C4-2B (cell line): ENCODE measurements around the gene GPX3.

ENCODE experiments used
- H3K27ac ChIP-seq: fragments of 450-650 bp; 2 replicates; pipeline ENCODE4 v1.5.1; 2017
- ZFX ChIP-seq: fragments of 450-650 bp; IDR thresholded peaks from 2 replicates; pipeline ENCODE4 v1.6.1; 2017
- TF ChIP-seq, protein P1 (sequence below): fragments of 450-650 bp; conservative IDR thresholded peaks from 2 replicates; pipeline ENCODE4 v1.5.1; 2017; ENCODE audit warnings: mild to moderate bottlenecking

GPX3 gene, protein sequence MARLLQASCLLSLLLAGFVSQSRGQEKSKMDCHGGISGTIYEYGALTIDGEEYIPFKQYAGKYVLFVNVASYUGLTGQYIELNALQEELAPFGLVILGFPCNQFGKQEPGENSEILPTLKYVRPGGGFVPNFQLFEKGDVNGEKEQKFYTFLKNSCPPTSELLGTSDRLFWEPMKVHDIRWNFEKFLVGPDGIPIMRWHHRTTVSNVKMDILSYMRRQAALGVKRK

GRCh38 chr5:151020304-151021110 lies at the start of gene GPX3:
Gene GPX3, plus strand, starts transcription at chr5:151020591. Its CDS starts 64 bp downstream, at chr5:151020655.
- TF ChIP-seq, protein P1, sequence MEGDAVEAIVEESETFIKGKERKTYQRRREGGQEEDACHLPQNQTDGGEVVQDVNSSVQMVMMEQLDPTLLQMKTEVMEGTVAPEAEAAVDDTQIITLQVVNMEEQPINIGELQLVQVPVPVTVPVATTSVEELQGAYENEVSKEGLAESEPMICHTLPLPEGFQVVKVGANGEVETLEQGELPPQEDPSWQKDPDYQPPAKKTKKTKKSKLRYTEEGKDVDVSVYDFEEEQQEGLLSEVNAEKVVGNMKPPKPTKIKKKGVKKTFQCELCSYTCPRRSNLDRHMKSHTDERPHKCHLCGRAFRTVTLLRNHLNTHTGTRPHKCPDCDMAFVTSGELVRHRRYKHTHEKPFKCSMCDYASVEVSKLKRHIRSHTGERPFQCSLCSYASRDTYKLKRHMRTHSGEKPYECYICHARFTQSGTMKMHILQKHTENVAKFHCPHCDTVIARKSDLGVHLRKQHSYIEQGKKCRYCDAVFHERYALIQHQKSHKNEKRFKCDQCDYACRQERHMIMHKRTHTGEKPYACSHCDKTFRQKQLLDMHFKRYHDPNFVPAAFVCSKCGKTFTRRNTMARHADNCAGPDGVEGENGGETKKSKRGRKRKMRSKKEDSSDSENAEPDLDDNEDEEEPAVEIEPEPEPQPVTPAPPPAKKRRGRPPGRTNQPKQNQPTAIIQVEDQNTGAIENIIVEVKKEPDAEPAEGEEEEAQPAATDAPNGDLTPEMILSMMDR = no peak
- TF ChIP-seq ZFX = no peak
- H3K27ac ChIP-seq = no peak within 1 kb of the TSS

DNA sequence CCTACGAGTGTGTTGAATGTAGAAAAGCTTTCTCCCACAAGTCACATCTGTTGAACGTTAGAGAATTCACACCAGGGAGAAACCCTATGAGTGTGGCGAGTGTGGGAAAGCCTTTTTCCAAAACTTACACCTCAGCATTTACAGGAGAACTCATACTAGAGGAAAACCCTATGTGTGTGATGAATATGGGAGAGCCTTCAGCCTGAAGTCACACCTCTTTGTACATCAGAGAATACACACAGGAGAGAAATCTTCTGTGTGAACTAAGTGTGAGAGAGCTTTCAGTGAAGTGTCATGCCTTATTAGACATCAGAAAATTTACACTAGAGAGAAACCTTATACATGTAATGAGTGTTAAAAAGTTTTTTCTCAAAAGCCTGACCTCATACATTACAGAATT lies 41.8 kb upstream of the GPX3 start:
- no peak for TF ChIP-seq ZFX
- TF ChIP-seq, protein P1 = no peak
- H3K27ac ChIP-seq = no peak overlapping the region

DNA sequence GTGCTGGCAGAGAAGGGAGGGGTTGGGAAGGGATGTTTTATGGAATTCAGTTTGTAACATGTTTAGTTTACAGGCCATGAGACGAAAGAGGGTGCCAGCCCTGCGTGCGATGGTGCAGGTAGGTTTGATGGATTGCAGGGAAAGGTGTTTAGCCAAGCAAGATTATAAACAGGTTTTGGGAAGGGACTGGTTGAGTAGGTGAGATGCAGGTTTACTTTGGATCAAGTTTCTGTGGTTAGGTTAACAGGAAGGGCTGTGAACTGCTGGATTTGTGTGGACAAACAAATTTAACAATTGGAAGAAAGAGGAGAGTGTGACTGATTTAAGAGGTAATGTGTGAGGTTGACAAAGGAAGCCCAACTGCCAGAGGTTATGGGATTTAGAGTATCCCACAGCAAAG lies 32.6 kb upstream of the GPX3 start:
- H3K27ac ChIP-seq = peak overlapping the region; percentile 7; the same call in 1 of the 2 replicates
- TF ChIP-seq ZFX = no peak
- TF ChIP-seq, protein P1 = no peak

DNA sequence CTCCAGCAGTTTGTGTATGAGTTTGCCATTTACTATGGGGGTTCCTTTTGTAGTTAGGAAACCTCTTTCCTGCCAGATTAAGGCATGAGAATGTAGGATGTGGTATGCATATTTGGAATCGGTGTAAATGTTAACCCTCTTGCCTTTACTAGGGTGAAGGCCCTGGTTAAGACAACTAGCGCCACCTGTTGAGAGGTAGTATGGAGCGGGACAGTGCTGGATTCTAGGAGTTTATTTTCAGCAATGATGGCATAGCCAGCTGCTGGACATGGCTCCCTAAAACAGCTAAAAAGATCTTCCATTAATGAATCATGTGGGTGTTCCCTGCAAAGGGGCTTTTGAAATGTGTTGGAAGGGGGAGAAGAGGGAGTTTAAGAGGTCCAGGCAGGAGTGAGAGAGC lies 30.7 kb upstream of the GPX3 start:
- no peak overlapping the region for H3K27ac ChIP-seq
- TF ChIP-seq ZFX = no peak
- TF ChIP-seq, protein P1 = peak; percentile 41

GRCh38 chr5:150992705-150993104 lies 27.7 kb upstream of the GPX3 start:
- H3K27ac ChIP-seq = no peak overlapping the region
- TF ChIP-seq ZFX = no peak
- TF ChIP-seq, protein P1 = no peak

DNA sequence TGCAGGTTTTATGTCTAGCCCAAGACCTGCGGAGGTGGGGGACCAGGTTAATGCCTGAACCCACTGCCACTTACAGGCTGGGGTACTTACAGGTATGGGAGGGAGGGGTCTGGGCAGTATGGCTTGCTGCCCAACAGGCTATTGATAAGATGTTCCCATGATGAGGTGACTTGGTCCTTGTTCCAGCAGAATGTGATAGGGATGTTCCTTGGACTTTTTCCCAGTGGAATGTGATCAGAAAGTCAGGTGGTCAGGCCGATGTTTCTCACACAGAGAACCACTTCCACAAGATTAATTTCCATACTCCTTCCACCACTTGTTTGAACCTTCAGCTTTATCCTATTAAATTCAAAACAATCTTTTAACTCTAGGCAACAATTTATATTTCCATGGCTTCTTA lies 27.0 kb upstream of the GPX3 start:
- no peak overlapping the region for H3K27ac ChIP-seq
- no peak for TF ChIP-seq ZFX
- TF ChIP-seq, protein P1 = no peak

GRCh38 chr5:150993826-150994412 lies 26.5 kb upstream of the GPX3 start:
- TF ChIP-seq, protein P1 = no peak
- no peak for TF ChIP-seq ZFX
- no peak overlapping the region for H3K27ac ChIP-seq
